Hepatocyte (in vitro differentiated cells): ENCODE data around the gene ENO4. TPM values are rescaled to one million over a fixed set of nuclear protein-coding genes. Genes with fewer than 3 reads are reported as not detected.

Experiments used
- DNase-seq: peaks from one replicate; pipeline ENCODE4 v3.0.0-alpha.2; 2016; ENCODE audit warnings: low spot score
- H2AFZ ChIP-seq: fragments of 200-600 bp; sonication (generic); 2 replicates; pipeline ENCODE4 v1.6.0; 2016; ENCODE audit warnings: antibody characterized with exemption, mild to moderate bottlenecking
- H3K27ac ChIP-seq: fragments of 200-600 bp; sonication (generic); 2 replicates; pipeline ENCODE4 v1.5.1; 2016; ENCODE audit warnings: mild to moderate bottlenecking
- H3K27me3 ChIP-seq: fragments of 200-600 bp; sonication (generic); 2 replicates; pipeline ENCODE4 v1.6.1; 2016
- H3K36me3 ChIP-seq: fragments of 200-600 bp; sonication (generic); replicated peaks from 2 replicates; pipeline ENCODE4 v1.5.1; 2016; ENCODE audit warnings: low read depth; ENCODE audit not compliant: insufficient read depth
- H3K4me1 ChIP-seq: fragments of 200-600 bp; sonication (generic); 2 replicates; pipeline ENCODE4 v1.5.1; 2016; ENCODE audit warnings: mild to moderate bottlenecking, moderate library complexity; ENCODE audit not compliant: insufficient read depth
- H3K4me2 ChIP-seq: fragments of 200-600 bp; sonication (generic); 2 replicates; pipeline ENCODE4 v1.6.0; 2016
- H3K4me3 ChIP-seq: fragments of 200-600 bp; sonication (generic); 2 replicates; pipeline ENCODE4 v1.5.1; 2016; ENCODE audit warnings: mild to moderate bottlenecking
- H3K79me2 ChIP-seq: fragments of 200-600 bp; sonication (generic); 2 replicates; pipeline ENCODE4 v1.6.0; 2017; ENCODE audit warnings: mild to moderate bottlenecking
- H3K9me2 ChIP-seq: fragments of 200-600 bp; sonication (generic); replicated peaks from 2 replicates; pipeline ENCODE4 v1.6.0; 2017; ENCODE audit warnings: mild to moderate bottlenecking; ENCODE audit not compliant: insufficient read depth
- H3K9me3 ChIP-seq: fragments of 200-600 bp; sonication (generic); 2 replicates; pipeline ENCODE4 v1.5.1; 2016; ENCODE audit warnings: low read depth, mild to moderate bottlenecking
- H4K20me1 ChIP-seq: fragments of 200-600 bp; sonication (generic); 2 replicates; pipeline ENCODE4 v1.6.0; 2016; ENCODE audit warnings: mild to moderate bottlenecking; ENCODE audit not compliant: insufficient read depth, poor library complexity, severe bottlenecking
- CTCF ChIP-seq: fragments of 200-600 bp; sonication (generic); IDR thresholded peaks from 2 replicates; pipeline ENCODE4 v1.5.1; 2016; ENCODE audit warnings: antibody characterized with exemption, mild to moderate bottlenecking; ENCODE audit not compliant: poor library complexity
- EZH2 ChIP-seq: fragments of 200-600 bp; sonication (generic); IDR thresholded peaks from 2 replicates; pipeline ENCODE4 v1.6.1; 2016; ENCODE audit warnings: antibody characterized with exemption, mild to moderate bottlenecking, borderline replicate concordance
- EZH2phosphoT487 ChIP-seq: fragments of 200-600 bp; sonication (generic); IDR thresholded peaks from one replicate; pipeline ENCODE4 v1.6.1; 2018; ENCODE audit warnings: antibody characterized with exemption, mild to moderate bottlenecking, low read depth, moderate library complexity; ENCODE audit not compliant: unreplicated experiment, severe bottlenecking
- WGBS: methylation state at CpG from one replicate; pipeline ENCODE4 v1.1.6; 2016; ENCODE audit warnings: low lambda C conversion rate; ENCODE audit errors: missing lambda C conversion rate; 5-methylcytosine and 5-hydroxymethylcytosine counted together
- polyA plus RNA-seq: library from polyadenylated mRNA; unstranded; fragments of >200 nt; fragmentation: Nextera tagmentation; extraction: Ambion mirVana; gene quantifications from 2 replicates; pipeline ENCODE4 v1.2.1, GENCODE V29; 2016
- total RNA-seq: library from RNA; depleted of rRNA; stranded (reverse); fragments of >200 nt; gene quantifications from 2 replicates; pipeline ENCODE4 v1.2.3, GENCODE V29; 2014

The ENO4 gene
- total and polyA plus RNA-seq, 2 experiments from 2014 or later: 0.24 to 0.43 TPM

DNA sequence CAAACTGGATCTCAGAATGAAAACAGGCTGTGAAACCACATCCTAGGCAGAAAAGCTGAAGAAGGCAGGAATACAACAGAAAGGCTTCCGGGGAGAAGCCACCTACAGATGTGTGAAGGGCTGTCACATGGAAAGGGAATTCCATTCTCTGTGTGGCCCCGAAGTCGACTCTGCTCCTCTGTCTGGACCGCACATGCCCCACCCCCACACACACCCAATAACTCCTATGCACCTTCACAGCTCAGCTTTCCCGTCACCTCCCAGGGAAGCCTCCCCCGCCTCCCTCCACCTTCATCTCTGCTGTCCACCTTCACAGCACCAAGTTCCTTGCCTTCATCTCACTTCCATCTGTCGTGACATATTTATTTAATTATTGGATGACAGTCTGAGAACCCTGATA, 23.4 kb upstream of the ENO4 start:
- H3K79me2 ChIP-seq: no peaks in the 10 kb centered on the region
- H3K9me2 ChIP-seq: no peaks in the 10 kb centered on the region
- no peak overlapping the region for H3K27ac ChIP-seq
- no peaks in the 10 kb centered on the region for H4K20me1 ChIP-seq
- no peaks in the 10 kb centered on the region for H3K27me3 ChIP-seq
- H3K36me3 ChIP-seq: no peaks in the 10 kb centered on the region
- no peaks in the 10 kb centered on the region for H3K9me3 ChIP-seq
- no peak for DNase-seq
- H3K4me2 ChIP-seq: no peak overlapping the region
- H3K4me3 ChIP-seq: no peak overlapping the region
- H2AFZ ChIP-seq: no peak overlapping the region
- 60% methylated on average over 7 of the region's 7 CpGs for WGBS
- TF ChIP-seq CTCF (no peak), EZH2 (no peak), EZH2phosphoT487 (no peak)
- no peaks in the 10 kb centered on the region for H3K4me1 ChIP-seq

- H3K4me2 ChIP-seq: no peak overlapping the region
These were observed 22.5 kb upstream of the ENO4 start for GRCh38 chr10:116826803-116827202.

DNA sequence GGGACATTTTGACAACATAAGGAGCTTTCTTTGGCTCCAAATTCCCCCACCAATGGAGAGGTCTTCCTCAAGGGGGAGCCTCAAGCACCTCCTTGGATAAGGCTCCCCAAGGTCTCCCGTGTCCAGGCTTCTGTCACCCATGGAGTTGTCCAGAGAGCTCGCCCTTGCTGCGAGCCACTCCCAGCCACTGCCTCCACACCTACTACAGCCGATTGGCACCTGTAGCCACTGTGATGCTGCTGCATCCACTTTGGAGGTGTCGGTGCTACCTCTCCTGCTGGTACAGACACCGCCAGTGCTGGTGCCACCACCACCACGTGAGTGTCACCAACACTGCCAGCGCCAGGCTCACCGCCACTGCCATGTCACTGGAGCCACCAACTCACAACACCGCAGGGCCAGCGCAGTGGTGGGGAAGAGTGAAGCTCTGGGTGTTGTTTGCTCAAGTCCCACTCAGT, 22.1 kb upstream of the ENO4 start:
- Histone ChIP-seq H3K79me2 (no peaks in the 10 kb centered on the region), H3K4me1 (no peaks in the 10 kb centered on the region), H3K4me3 (no peak overlapping the region), H3K4me2 (no peak overlapping the region), H3K9me2 (no peaks in the 10 kb centered on the region), H3K27ac (no peak overlapping the region), H4K20me1 (no peaks in the 10 kb centered on the region), H2AFZ (no peak overlapping the region), H3K27me3 (no peaks in the 10 kb centered on the region), H3K36me3 (no peaks in the 10 kb centered on the region), H3K9me3 (no peaks in the 10 kb centered on the region)
- DNase-seq: no peak
- 92% methylated on average over 11 of the region's 11 CpGs for WGBS
- TF ChIP-seq CTCF (no peak), EZH2phosphoT487 (no peak), EZH2 (no peak)

More at GRCh38 chr10:116826803-116827202, 22.5 kb upstream of the ENO4 start:
- Histone ChIP-seq H3K27ac (no peak overlapping the region), H2AFZ (no peak overlapping the region), H3K4me1 (no peaks in the 10 kb centered on the region), H4K20me1 (no peaks in the 10 kb centered on the region), H3K9me2 (no peaks in the 10 kb centered on the region), H3K36me3 (no peaks in the 10 kb centered on the region), H3K9me3 (no peaks in the 10 kb centered on the region), H3K79me2 (no peaks in the 10 kb centered on the region), H3K27me3 (no peaks in the 10 kb centered on the region), H3K4me3 (no peak overlapping the region)
- no peak for DNase-seq
- 75% methylated on average over 7 of the region's 7 CpGs for WGBS
- TF ChIP-seq EZH2 (no peak), EZH2phosphoT487 (no peak), CTCF (no peak)

GRCh38 chr10:116828116-116828515, 21.2 kb upstream of the ENO4 start:
- no peak overlapping the region for H3K27ac ChIP-seq
- no peak for TF ChIP-seq CTCF
- no peak for TF ChIP-seq EZH2
- TF ChIP-seq EZH2phosphoT487: no peak
- DNase-seq: no peak
- no peaks in the 10 kb centered on the region for H3K27me3 ChIP-seq
- no peak overlapping the region for H2AFZ ChIP-seq
- WGBS: 84% methylated on average over 2 of the region's 2 CpGs
- no peaks in the 10 kb centered on the region for H3K9me2 ChIP-seq
- no peaks in the 10 kb centered on the region for H3K79me2 ChIP-seq
- H3K9me3 ChIP-seq: no peaks in the 10 kb centered on the region
- H3K4me3 ChIP-seq: no peak overlapping the region
- H3K36me3 ChIP-seq: no peaks in the 10 kb centered on the region
- no peaks in the 10 kb centered on the region for H4K20me1 ChIP-seq
- H3K4me2 ChIP-seq: no peak overlapping the region
- H3K4me1 ChIP-seq: no peaks in the 10 kb centered on the region
